Lower lobe of right lung (tissue), 2 donors: ENCODE measurements around the gene RERG. TPM values are rescaled to one million over a fixed set of nuclear protein-coding genes. Genes with fewer than 3 reads are reported as not detected.

Experiments
- ATAC-seq, 2 donors: fragments of 200-7000 bp; cut with Tn5 transposase; one replicate each; pipeline ENCODE4 v1.9.1; 2020 to 2022; ENCODE audit warnings: mild to moderate bottlenecking in 2 of 2, moderate library complexity in 2 of 2
- DNase-seq: peaks from one replicate; pipeline ENCODE4 v3.0.0-alpha.2; 2020
- H3K27ac ChIP-seq: fragments of 200-600 bp; one replicate; pipeline ENCODE4 v1.8.0; 2022
- H3K27me3 ChIP-seq: fragments of 200-600 bp; one replicate; pipeline ENCODE4 v1.8.0; 2022; ENCODE audit warnings: low read depth
- H3K36me3 ChIP-seq: fragments of 200-600 bp; one replicate; pipeline ENCODE4 v1.8.0; 2022; ENCODE audit warnings: mild to moderate bottlenecking
- H3K4me1 ChIP-seq: fragments of 200-600 bp; one replicate; pipeline ENCODE4 v1.8.0; 2022
- H3K4me3 ChIP-seq: fragments of 200-600 bp; one replicate; pipeline ENCODE4 v1.8.0; 2022; ENCODE audit warnings: mild to moderate bottlenecking
- H3K9me3 ChIP-seq: fragments of 200-600 bp; one replicate; pipeline ENCODE4 v1.8.0; 2022
- intact Hi-C: fragments of 100-400 bp; cut with DNase I; formaldehyde crosslinking; loops from one replicate; pipeline ENCODE4 v1.11.0; 2022
- total RNA-seq: library from RNA; stranded (reverse); fragmentation: NEBNext Ultra II Directional; extraction: Animal tissue kit (Norgen Biotek cat#: 25700); gene quantifications from one replicate; pipeline ENCODE4 v1.2.1, GENCODE V29; 2021
- TF ChIP-seq, protein P1 (sequence below): fragments of 200-600 bp; IDR thresholded peaks from one replicate; pipeline ENCODE4 v1.8.0; 2022; ENCODE audit warnings: antibody characterized with exemption, mild to moderate bottlenecking
- donor health status: DM: no; HTN: yes; CAD: no; lungs with severe emphysema.

Gene RERG
- total RNA-seq, 1 donor from 2014 or later: 9.0 TPM

- DNase-seq (no peak), ATAC-seq (no peak)
- Histone ChIP-seq H3K4me1 (peaks cover 3% of the 10 kb centered on the region), H3K27me3 (no peaks in the 10 kb centered on the region), H3K27ac (no peak overlapping the region), H3K36me3 (no peaks in the 10 kb centered on the region), H3K9me3 (no peaks in the 10 kb centered on the region), H3K4me3 (no peak overlapping the region)
- TF ChIP-seq, protein P1, sequence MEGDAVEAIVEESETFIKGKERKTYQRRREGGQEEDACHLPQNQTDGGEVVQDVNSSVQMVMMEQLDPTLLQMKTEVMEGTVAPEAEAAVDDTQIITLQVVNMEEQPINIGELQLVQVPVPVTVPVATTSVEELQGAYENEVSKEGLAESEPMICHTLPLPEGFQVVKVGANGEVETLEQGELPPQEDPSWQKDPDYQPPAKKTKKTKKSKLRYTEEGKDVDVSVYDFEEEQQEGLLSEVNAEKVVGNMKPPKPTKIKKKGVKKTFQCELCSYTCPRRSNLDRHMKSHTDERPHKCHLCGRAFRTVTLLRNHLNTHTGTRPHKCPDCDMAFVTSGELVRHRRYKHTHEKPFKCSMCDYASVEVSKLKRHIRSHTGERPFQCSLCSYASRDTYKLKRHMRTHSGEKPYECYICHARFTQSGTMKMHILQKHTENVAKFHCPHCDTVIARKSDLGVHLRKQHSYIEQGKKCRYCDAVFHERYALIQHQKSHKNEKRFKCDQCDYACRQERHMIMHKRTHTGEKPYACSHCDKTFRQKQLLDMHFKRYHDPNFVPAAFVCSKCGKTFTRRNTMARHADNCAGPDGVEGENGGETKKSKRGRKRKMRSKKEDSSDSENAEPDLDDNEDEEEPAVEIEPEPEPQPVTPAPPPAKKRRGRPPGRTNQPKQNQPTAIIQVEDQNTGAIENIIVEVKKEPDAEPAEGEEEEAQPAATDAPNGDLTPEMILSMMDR: no peak
- intact Hi-C loops: no loop called here
These were observed 78.5 kb downstream of the RERG start for GRCh38 chr12:15142711-15143110.

GRCh38 chr12:15131431-15131830 lies 89.8 kb downstream of the RERG start:
- DNase-seq (no peak), ATAC-seq (no peak)
- TF ChIP-seq, protein P1: no peak
- H3K27me3 ChIP-seq: no peaks in the 10 kb centered on the region
- no peaks in the 10 kb centered on the region for H3K4me1 ChIP-seq
- intact Hi-C loops: no loop called here
- no peaks in the 10 kb centered on the region for H3K36me3 ChIP-seq
- H3K4me3 ChIP-seq: no peak overlapping the region
- no peak overlapping the region for H3K27ac ChIP-seq
- no peaks in the 10 kb centered on the region for H3K9me3 ChIP-seq

- intact Hi-C loops: no loop called here
- ATAC-seq: no peak
- H3K4me3 ChIP-seq: no peak overlapping the region
- DNase-seq: no peak
- no peaks in the 10 kb centered on the region for H3K4me1 ChIP-seq
- H3K36me3 ChIP-seq: no peaks in the 10 kb centered on the region
- no peaks in the 10 kb centered on the region for H3K27me3 ChIP-seq
- H3K9me3 ChIP-seq: no peaks in the 10 kb centered on the region
- TF ChIP-seq, protein P1: no peak
- no peak overlapping the region for H3K27ac ChIP-seq
These were observed 90.7 kb downstream of the RERG start for GRCh38 chr12:15130541-15130940.

DNA sequence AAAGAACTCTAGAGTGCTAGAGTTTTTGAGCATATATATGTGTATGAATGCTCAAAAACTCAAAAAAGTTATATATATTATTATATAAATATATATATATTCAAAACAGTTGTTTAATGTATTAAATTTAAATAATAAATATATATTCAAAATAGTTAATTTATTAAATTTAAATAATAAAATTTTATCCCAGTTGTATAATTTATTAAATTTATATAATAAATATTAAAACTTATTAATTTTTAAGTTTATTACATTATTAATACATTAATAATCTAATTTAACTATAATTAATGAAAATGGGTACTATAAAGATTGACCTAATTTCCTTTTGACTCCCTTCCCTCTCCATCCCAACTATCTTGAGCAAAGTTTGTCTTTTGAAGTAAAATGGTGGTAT lies 97.8 kb downstream of the RERG start:
- no peaks in the 10 kb centered on the region for H3K36me3 ChIP-seq
- no peak for ATAC-seq
- DNase-seq: no peak
- H3K9me3 ChIP-seq: no peaks in the 10 kb centered on the region
- H3K27ac ChIP-seq: no peak overlapping the region
- no peak overlapping the region for H3K4me3 ChIP-seq
- intact Hi-C loops: no loop called here
- no peaks in the 10 kb centered on the region for H3K4me1 ChIP-seq
- no peaks in the 10 kb centered on the region for H3K27me3 ChIP-seq
- TF ChIP-seq, protein P1: no peak

- Histone ChIP-seq H3K4me1 (no peaks in the 10 kb centered on the region), H3K4me3 (no peak overlapping the region), H3K36me3 (no peaks in the 10 kb centered on the region), H3K9me3 (no peaks in the 10 kb centered on the region), H3K27me3 (no peaks in the 10 kb centered on the region), H3K27ac (no peak overlapping the region)
- ATAC-seq (no peak), DNase-seq (no peak)
- TF ChIP-seq, protein P1: no peak
- intact Hi-C loops: no loop called here
These were observed 98.9 kb downstream of the RERG start for GRCh38 chr12:15122344-15122743.

DNA sequence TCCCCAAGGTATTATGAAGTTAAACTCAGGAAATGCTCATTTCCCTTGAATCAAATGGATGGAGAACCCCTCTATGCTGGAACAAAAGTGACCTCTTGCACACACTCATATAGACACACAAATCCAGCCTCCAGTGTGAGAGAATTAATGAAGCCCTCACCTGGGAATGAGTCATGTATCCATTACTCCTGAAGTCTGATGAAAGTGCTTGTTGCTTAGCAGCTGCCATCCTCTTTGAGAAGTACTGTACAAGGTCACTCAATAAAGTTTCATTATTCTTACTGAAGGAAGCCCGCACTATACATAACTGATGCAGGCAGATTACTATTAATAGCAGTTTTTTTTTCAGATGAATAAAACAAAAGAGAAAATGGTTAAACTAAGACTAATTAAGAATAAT lies 102.3 kb downstream of the RERG start:
- no peak overlapping the region for H3K4me3 ChIP-seq
- no peaks in the 10 kb centered on the region for H3K27me3 ChIP-seq
- DNase-seq: no peak
- intact Hi-C loops: no loop called here
- no peaks in the 10 kb centered on the region for H3K9me3 ChIP-seq
- ATAC-seq: no peak
- H3K27ac ChIP-seq: no peak overlapping the region
- TF ChIP-seq, protein P1: no peak
- H3K4me1 ChIP-seq: no peaks in the 10 kb centered on the region
- H3K36me3 ChIP-seq: no peaks in the 10 kb centered on the region
